GM19397 (cell line): ENCODE data around the gene IQUB.
"Not testable (repeated sequence)": the region's sequence is repeated elsewhere in the genome, so short reads cannot be mapped to it uniquely, and the experiment has no call there.

ENCODE experiments used
- ATAC-seq: cut with Tn5 transposase; IDR thresholded peaks from one replicate; pipeline ENCODE4 v1.9.1; 2021; ENCODE audit warnings: mild to moderate bottlenecking, moderate library complexity; ENCODE audit not compliant: unreplicated experiment

The IQUB gene

GRCh38 chr7:123534383-123535260, at the start of gene IQUB:
Gene IQUB (minus strand): TSS chr7:123534595. CDS start chr7:123512340, 22,255 bp downstream.
- peak; percentile 74 for ATAC-seq

GRCh38 chr7:123583821-123584220, 49.4 kb upstream of the IQUB start:
- no peak for ATAC-seq

- no peak for ATAC-seq
Observed at GRCh38 chr7:123581162-123581459, 46.7 kb upstream of the IQUB start.

- ATAC-seq = peak; percentile 69
Observed at GRCh38 chr7:123580406-123581161, 46.2 kb upstream of the IQUB start.

GRCh38 chr7:123579416-123579815, 45.0 kb upstream of the IQUB start:
- ATAC-seq = no peak

GRCh38 chr7:123573896-123574467, 39.6 kb upstream of the IQUB start:
- ATAC-seq = no peak

- ATAC-seq = no peak
Observed at GRCh38 chr7:123573341-123573740, 38.9 kb upstream of the IQUB start.

- ATAC-seq = no peak
Observed at GRCh38 chr7:123571684-123572083, 37.3 kb upstream of the IQUB start.

- ATAC-seq = no peak
Observed at GRCh38 chr7:123571187-123571586, 36.8 kb upstream of the IQUB start.

- ATAC-seq = no peak
Observed at GRCh38 chr7:123570390-123571182, 36.2 kb upstream of the IQUB start.

GRCh38 chr7:123569352-123570010, 35.1 kb upstream of the IQUB start:
- no peak for ATAC-seq

- ATAC-seq = no peak
Observed at GRCh38 chr7:123562121-123562520, 27.7 kb upstream of the IQUB start.

- ATAC-seq = no peak
Observed at GRCh38 chr7:123558289-123558874, 24.0 kb upstream of the IQUB start.

GRCh38 chr7:123557398-123558288, 23.2 kb upstream of the IQUB start, which contains the start of gene NDUFA5:
Gene NDUFA5 (minus strand): TSS chr7:123557818. CDS start chr7:123557795, 23 bp downstream.
- ATAC-seq = peak; percentile 98

GRCh38 chr7:123557016-123557397, 22.6 kb upstream of the IQUB start:
- no peak for ATAC-seq

- ATAC-seq = no peak
Observed at GRCh38 chr7:123555484-123555883, 21.1 kb upstream of the IQUB start.

GRCh38 chr7:123553159-123553558, 18.8 kb upstream of the IQUB start:
- ATAC-seq = no peak

- ATAC-seq = no peak
Observed at GRCh38 chr7:123552641-123553040, 18.2 kb upstream of the IQUB start.

GRCh38 chr7:123552134-123552533, 17.7 kb upstream of the IQUB start:
- not testable (repeated sequence) for ATAC-seq
